HEK293T (cell line): ENCODE results near the gene BASP1.

ENCODE experiments used
- BHLHE40 ChIP-seq: fragments of 450-650 bp; IDR thresholded peaks from 2 replicates; pipeline ENCODE4 v1.6.1; 2016; ENCODE audit warnings: mild to moderate bottlenecking, moderate library complexity, borderline replicate concordance
- FOXA1 ChIP-seq: fragments of 450-650 bp; IDR thresholded peaks from 2 replicates; pipeline ENCODE4 v1.6.1; 2016; ENCODE audit warnings: mild to moderate bottlenecking
- FOXK2 ChIP-seq: fragments of 450-650 bp; IDR thresholded peaks from 2 replicates; pipeline ENCODE4 v1.6.1; 2016; ENCODE audit warnings: mild to moderate bottlenecking
- L3MBTL2 ChIP-seq: fragments of 450-650 bp; conservative IDR thresholded peaks from 2 replicates; pipeline ENCODE4 v1.6.1; 2016; ENCODE audit warnings: mild to moderate bottlenecking
- NFRKB ChIP-seq: fragments of 450-650 bp; IDR thresholded peaks from 2 replicates; pipeline ENCODE4 v1.6.1; 2016; ENCODE audit warnings: mild to moderate bottlenecking, moderate library complexity
- TF ChIP-seq, protein P1 (sequence below): fragments of 450-650 bp; IDR thresholded peaks from 2 replicates; pipeline ENCODE4 v1.6.1; 2016

DNA sequence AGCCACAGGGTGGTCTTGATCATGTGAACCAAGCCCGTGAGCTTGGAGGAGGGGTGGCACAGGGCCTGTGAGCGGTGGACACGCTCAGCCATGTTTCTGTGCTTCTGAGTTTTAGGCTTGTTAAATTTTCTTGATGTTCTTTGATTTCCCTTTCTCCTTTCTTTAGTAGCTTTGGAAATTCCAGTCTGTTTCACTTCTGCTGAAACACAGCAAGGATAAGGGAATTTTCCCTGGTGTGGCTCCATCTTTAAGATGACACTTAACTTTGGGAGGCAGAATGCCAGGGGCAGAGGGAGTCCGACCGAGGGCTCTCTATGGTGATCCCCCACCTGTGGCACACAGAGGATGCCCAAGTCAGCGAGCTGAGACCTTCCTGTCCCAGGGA, 29.7 kb upstream of the BASP1 start:
- TF ChIP-seq BHLHE40 (no peak), L3MBTL2 (no peak), NFRKB (no peak), FOXK2 (no peak), FOXA1 (no peak)
- TF ChIP-seq, protein P1, sequence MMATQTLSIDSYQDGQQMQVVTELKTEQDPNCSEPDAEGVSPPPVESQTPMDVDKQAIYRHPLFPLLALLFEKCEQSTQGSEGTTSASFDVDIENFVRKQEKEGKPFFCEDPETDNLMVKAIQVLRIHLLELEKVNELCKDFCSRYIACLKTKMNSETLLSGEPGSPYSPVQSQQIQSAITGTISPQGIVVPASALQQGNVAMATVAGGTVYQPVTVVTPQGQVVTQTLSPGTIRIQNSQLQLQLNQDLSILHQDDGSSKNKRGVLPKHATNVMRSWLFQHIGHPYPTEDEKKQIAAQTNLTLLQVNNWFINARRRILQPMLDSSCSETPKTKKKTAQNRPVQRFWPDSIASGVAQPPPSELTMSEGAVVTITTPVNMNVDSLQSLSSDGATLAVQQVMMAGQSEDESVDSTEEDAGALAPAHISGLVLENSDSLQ: no peak
